ENCODE data around the gene XCR1. TPM values are rescaled to one million over a fixed set of nuclear protein-coding genes. Genes with fewer than 3 reads are reported as not detected.
A peak's percentile ranks its signal among the peaks of the same experiment; 100 is the strongest.

The XCR1 gene
- total RNA-seq, 2 experiments from 2014 or later, result not detected

- DNase-seq, result no peak
- Mint-ChIP-seq H3K27me3 (no peaks in the 10 kb centered on the region), H3K36me3 (ENCODE audit: low read depth) (peaks cover 85% of the 10 kb centered on the region), H3K27ac (no peak overlapping the region), H3K4me3 (no peak overlapping the region), H3K9me3 (no peaks in the 10 kb centered on the region), H3K4me1 (peaks cover 70% of the 10 kb centered on the region)
- ChIA-PET CTCF (no interaction called here), POLR2A (interaction anchor here (1.5 kb wide), 1 partner anchor 39 kb away, joined by 3 read pairs; no protein-coding TSS in a partner anchor)
Measured at GRCh38 chr3:45985532-45986302, 41.6 kb downstream of the XCR1 start.

GRCh38 chr3:45984331-45985312 is 42.7 kb downstream of the XCR1 start:
- no peaks in the 10 kb centered on the region for H3K9me3 Mint-ChIP-seq
- ChIA-PET CTCF (interaction anchor here (1.2 kb wide), 1 partner anchor 9 kb away, joined by 3 read pairs; no protein-coding TSS in a partner anchor), POLR2A (interaction anchor here (1.2 to 11.4 kb wide), 3 partner anchors 8 to 37 kb away, joined by 3 to 177 read pairs (median 3); partner anchors contain the start of gene FYCO1)
- H3K4me1 Mint-ChIP-seq, result peaks cover 70% of the 10 kb centered on the region
- H3K4me3 Mint-ChIP-seq, result no peak overlapping the region
- H3K27me3 Mint-ChIP-seq, result no peaks in the 10 kb centered on the region
- no peak for DNase-seq
- peaks cover 86% of the 10 kb centered on the region for H3K36me3 Mint-ChIP-seq (ENCODE audit: low read depth)
- H3K27ac Mint-ChIP-seq, result no peak overlapping the region

GRCh38 chr3:45983770-45984169 is 43.5 kb downstream of the XCR1 start:
- Mint-ChIP-seq H3K4me1 (peaks cover 71% of the 10 kb centered on the region), H3K27me3 (no peaks in the 10 kb centered on the region), H3K27ac (no peak overlapping the region), H3K36me3 (ENCODE audit: low read depth) (peaks cover 88% of the 10 kb centered on the region), H3K4me3 (no peak overlapping the region), H3K9me3 (no peaks in the 10 kb centered on the region)
- DNase-seq, result no peak
- ChIA-PET POLR2A (interaction anchor here (1.2 to 11.4 kb wide), 2 partner anchors 9 to 15 kb away, joined by 3 to 177 read pairs; partner anchors contain the start of gene FYCO1), CTCF (interaction anchor here (1.2 kb wide), 1 partner anchor 10 kb away, joined by 3 read pairs; no protein-coding TSS in a partner anchor)

GRCh38 chr3:45981346-45982074 is 45.8 kb downstream of the XCR1 start:
- DNase-seq, result no peak
- peaks cover 74% of the 10 kb centered on the region for H3K4me1 Mint-ChIP-seq
- H3K27me3 Mint-ChIP-seq, result no peaks in the 10 kb centered on the region
- peak overlapping the region; percentile 55 for H3K27ac Mint-ChIP-seq
- ChIA-PET POLR2A (interaction anchor here (1.1 to 11.4 kb wide), 7 partner anchors 11 to 299 kb away, joined by 3 to 177 read pairs (median 4); partner anchors contain the start of gene FYCO1), CTCF (interaction anchor here (1.0 to 1.6 kb wide), 3 partner anchors 12 to 44 kb away, joined by 3 to 8 read pairs (median 3); partner anchors contain the start of gene FYCO1)
- H3K4me3 Mint-ChIP-seq, result no peak overlapping the region
- H3K36me3 Mint-ChIP-seq (ENCODE audit: low read depth), result peaks cover 88% of the 10 kb centered on the region
- no peaks in the 10 kb centered on the region for H3K9me3 Mint-ChIP-seq

- no peak overlapping the region for H3K4me3 Mint-ChIP-seq
Measured at GRCh38 chr3:45980819-45981218, 46.5 kb downstream of the XCR1 start.

GRCh38 chr3:45980229-45980813 is 47.0 kb downstream of the XCR1 start:
- no peak for DNase-seq
- Mint-ChIP-seq H3K9me3 (no peaks in the 10 kb centered on the region), H3K27me3 (no peaks in the 10 kb centered on the region), H3K36me3 (ENCODE audit: low read depth) (peaks cover 90% of the 10 kb centered on the region), H3K4me1 (peaks cover 74% of the 10 kb centered on the region), H3K27ac (peak overlapping the region; percentile 7), H3K4me3 (no peak overlapping the region)
- POLR2A ChIA-PET, result interaction anchor here (0.9 to 11.4 kb wide), 10 partner anchors 9 to 117 kb away, joined by 3 to 177 read pairs (median 4); partner anchors contain the start of genes CXCR6 and FYCO1
- CTCF ChIA-PET, result interaction anchor here (0.7 kb wide), 2 partner anchors 39 to 389 kb away, joined by 3 read pairs; no protein-coding TSS in a partner anchor

More at GRCh38 chr3:45980819-45981218, 46.5 kb downstream of the XCR1 start:
- Mint-ChIP-seq H3K4me1 (peaks cover 74% of the 10 kb centered on the region), H3K9me3 (no peaks in the 10 kb centered on the region), H3K27ac (peak overlapping the region; percentile 55), H3K36me3 (ENCODE audit: low read depth) (peaks cover 88% of the 10 kb centered on the region), H3K27me3 (no peaks in the 10 kb centered on the region)
- ChIA-PET CTCF (interaction anchor here (0.7 to 1.0 kb wide), 2 partner anchors 38 to 43 kb away, joined by 3 read pairs; no protein-coding TSS in a partner anchor), POLR2A (interaction anchor here (0.9 to 11.4 kb wide), 9 partner anchors 10 to 117 kb away, joined by 3 to 177 read pairs (median 4); partner anchors contain the start of genes CXCR6 and FYCO1)
- DNase-seq, result no peak

- Mint-ChIP-seq H3K36me3 (ENCODE audit: low read depth) (peaks cover 90% of the 10 kb centered on the region), H3K27ac (peak overlapping the region; percentile 97), H3K4me1 (peaks cover 76% of the 10 kb centered on the region), H3K4me3 (no peak overlapping the region), H3K27me3 (no peaks in the 10 kb centered on the region), H3K9me3 (no peaks in the 10 kb centered on the region)
- CTCF ChIA-PET, result no interaction called here
- POLR2A ChIA-PET, result interaction anchor here (0.7 to 11.4 kb wide), 7 partner anchors 12 to 97 kb away, joined by 3 to 177 read pairs (median 14); partner anchors contain the start of genes CXCR6 and FYCO1
- DNase-seq, result no peak
Measured at GRCh38 chr3:45979378-45979777, 47.9 kb downstream of the XCR1 start.

GRCh38 chr3:45978006-45978761 is 49.1 kb downstream of the XCR1 start:
- peak; percentile 83 for DNase-seq
- H3K4me3 Mint-ChIP-seq, result peak overlapping the region; percentile 50
- ChIA-PET CTCF (interaction anchor here (2.1 to 5.1 kb wide), 2 partner anchors 13 to 39 kb away, joined by 9 to 20 read pairs; no protein-coding TSS in a partner anchor), POLR2A (interaction anchor here (1.5 to 11.4 kb wide), 5 partner anchors 11 to 392 kb away, joined by 3 to 177 read pairs (median 45); partner anchors contain the start of genes CXCR6 and FYCO1)
- no peaks in the 10 kb centered on the region for H3K27me3 Mint-ChIP-seq
- H3K4me1 Mint-ChIP-seq, result peaks cover 84% of the 10 kb centered on the region
- H3K9me3 Mint-ChIP-seq, result no peaks in the 10 kb centered on the region
- peak overlapping the region; percentile 97 for H3K27ac Mint-ChIP-seq
- H3K36me3 Mint-ChIP-seq (ENCODE audit: low read depth), result peaks cover 87% of the 10 kb centered on the region

GRCh38 chr3:45976191-45977091 is 50.8 kb downstream of the XCR1 start:
- peaks cover 86% of the 10 kb centered on the region for H3K36me3 Mint-ChIP-seq (ENCODE audit: low read depth)
- POLR2A ChIA-PET, result interaction anchor here (0.7 to 11.4 kb wide), 10 partner anchors 10 to 394 kb away, joined by 3 to 177 read pairs (median 12); partner anchors contain the start of genes CCR5, CXCR6 and FYCO1
- H3K27ac Mint-ChIP-seq, result peak overlapping the region; percentile 89
- no peaks in the 10 kb centered on the region for H3K27me3 Mint-ChIP-seq
- CTCF ChIA-PET, result interaction anchor here (0.9 to 5.1 kb wide), 5 partner anchors 11 to 38 kb away, joined by 3 to 20 read pairs (median 3); no protein-coding TSS in a partner anchor
- DNase-seq, result peak; percentile 49
- H3K4me1 Mint-ChIP-seq, result peaks cover 92% of the 10 kb centered on the region
- H3K4me3 Mint-ChIP-seq, result no peak overlapping the region
- no peaks in the 10 kb centered on the region for H3K9me3 Mint-ChIP-seq

GRCh38 chr3:45975686-45976085 is 51.6 kb downstream of the XCR1 start:
- peaks cover 91% of the 10 kb centered on the region for H3K4me1 Mint-ChIP-seq
- H3K27me3 Mint-ChIP-seq, result no peaks in the 10 kb centered on the region
- POLR2A ChIA-PET, result interaction anchor here (1.3 to 11.4 kb wide), 6 partner anchors 9 to 395 kb away, joined by 3 to 177 read pairs (median 39); partner anchors contain the start of genes CCR5, CXCR6 and FYCO1
- H3K27ac Mint-ChIP-seq, result peak overlapping the region; percentile 89
- peaks cover 84% of the 10 kb centered on the region for H3K36me3 Mint-ChIP-seq (ENCODE audit: low read depth)
- CTCF ChIA-PET, result interaction anchor here (0.9 to 5.1 kb wide), 2 partner anchors 10 to 18 kb away, joined by 3 to 20 read pairs; no protein-coding TSS in a partner anchor
- no peak for DNase-seq
- no peaks in the 10 kb centered on the region for H3K9me3 Mint-ChIP-seq
- no peak overlapping the region for H3K4me3 Mint-ChIP-seq
